Stomach (tissue), 9 donors: ENCODE results near the gene EXOSC1. TPM values are rescaled to one million over a fixed set of nuclear protein-coding genes. Genes with fewer than 3 reads are reported as not detected.
"Not testable (repeated sequence)": the region's sequence is repeated elsewhere in the genome, so short reads cannot be mapped to it uniquely, and the experiment has no call there.

Experiments used
- DNase-seq, 2 donors: peaks; one replicate each; pipeline versions ENCODE4 v3.0.0 to v3.0.0-alpha.2; 2013 to 2019
- H3K27ac ChIP-seq, 5 donors: fragments of 200-600 bp in 4 of 5; sonication (generic) in 4 of 5; one replicate each; pipeline ENCODE4 v1.5.1; 2013 to 2019; ENCODE audit warnings: mild to moderate bottlenecking in 1 of 5, moderate library complexity in 1 of 5
- H3K27me3 ChIP-seq, 3 donors: fragments of 200-600 bp; sonication (generic); one replicate each; pipeline ENCODE4 v1.5.1; 2017 to 2019; ENCODE audit warnings: mixed run types in 1 of 3
- H3K36me3 ChIP-seq, 4 donors: fragments of 200-600 bp; sonication (generic); 1 replicate in 3 of 4; 2 replicates in 1 of 4; pipeline ENCODE4 v1.5.1; 2016 to 2019
- H3K4me1 ChIP-seq, 4 donors: fragments of 200-600 bp; sonication (generic); one replicate each; pipeline ENCODE4 v1.5.1; 2016 to 2019
- H3K4me3 ChIP-seq, 4 donors: fragments of 200-600 bp; sonication (generic) in 3 of 4; one replicate each; pipeline ENCODE4 v1.5.1; 2016 to 2019; ENCODE audit warnings: mild to moderate bottlenecking in 1 of 4
- H3K9me3 ChIP-seq, 4 donors: fragments of 200-600 bp; sonication (generic); one replicate each; pipeline ENCODE4 v1.5.1; 2016 to 2019
- CTCF ChIP-seq, 7 experiments: fragments of 450-650 bp in 4 of 7; fragments of 200-600 bp in 3 of 7; sonication (generic) in 3 of 7; IDR thresholded peaks; one replicate each; pipeline ENCODE4 v1.5.1; 2016 to 2019; ENCODE audit warnings: antibody characterized with exemption in 7 of 7, control low read depth in 2 of 7, mild to moderate bottlenecking in 1 of 7
- EP300 ChIP-seq: sonication (generic); formaldehyde crosslinking; IDR thresholded peaks from one replicate; pipeline ENCODE4 v1.6.1; 2017; ENCODE audit warnings: antibody characterized with exemption
- POLR2A ChIP-seq, 4 donors: fragments of 450-650 bp; IDR thresholded peaks; one replicate each; pipeline ENCODE4 v1.6.1; 2016; ENCODE audit warnings: antibody characterized with exemption in 4 of 4, control low read depth in 2 of 4, mild to moderate bottlenecking in 1 of 4, moderate library complexity in 1 of 4
- POLR2AphosphoS5 ChIP-seq, 3 donors: sonication (generic); formaldehyde crosslinking; IDR thresholded peaks; one replicate each; pipeline ENCODE4 v1.6.1; 2016; ENCODE audit warnings: antibody characterized with exemption in 3 of 3
- WGBS, 5 donors: extraction: QIAGEN DNeasy Blood & Tissue Kit in 3 of 5; methylation state at CpG; one replicate each; pipeline versions ENCODE4 v1.1.5 to v1.1.7; 2013 to 2018; 5-methylcytosine and 5-hydroxymethylcytosine counted together
- intact Hi-C: fragments of 100-400 bp; cut with DNase I; formaldehyde crosslinking; loops from one replicate; pipeline ENCODE4 v1.15.1; 2023; ENCODE audit warnings: low total_unique reads
- polyA plus RNA-seq, 3 donors: library from polyadenylated mRNA; stranded (reverse); fragments of 200-250 nt; gene quantifications; one replicate each; pipeline ENCODE4 v1.2.3, GENCODE V29; 2013
- total RNA-seq, 5 donors: library from RNA; depleted of rRNA; stranded (reverse); fragments of >200 nt; gene quantifications; one replicate each; pipeline versions ENCODE4 v1.1.0 to v1.2.3, GENCODE V29; 2014 to 2016
- donor health status: healthy with polysubstance abuse.
- donor health status: Bipolar disorder and iron deficiency.
- donor health status: healthy.

Gene EXOSC1
- total and polyA plus RNA-seq, 8 donors = 11.6 to 71.0 (median 28.8) TPM

GRCh38 chr10:97408496-97408992 is 37.3 kb downstream of the EXOSC1 start:
- no peaks in the 10 kb centered on the region for H3K27me3 ChIP-seq
- 40 to 76% (median 46%) methylated on average over 10 of the region's 10 CpGs for WGBS, 5 donors
- H3K4me1 ChIP-seq = peaks cover 10 to 36% (median 16%) of the 10 kb centered on the region in 4 donors
- peak; percentile 40 to 77 for DNase-seq
- H3K9me3 ChIP-seq = no peaks in the 10 kb centered on the region
- no peaks in the 10 kb centered on the region for H3K36me3 ChIP-seq
- no peak overlapping the region for H3K4me3 ChIP-seq
- TF ChIP-seq POLR2AphosphoS5 (IDR thresholded peaks at IDR 0.05) (peak in 1 of 3 donors; percentile 17), POLR2A (IDR thresholded peaks at IDR 0.05) (no peak)
- H3K27ac ChIP-seq = peak overlapping the region in 3 of 5 donors; percentile 1 to 67 (median 52)
- intact Hi-C loops = no loop called here

- no peak for DNase-seq
- TF ChIP-seq POLR2AphosphoS5 (IDR thresholded peaks at IDR 0.05) (no peak), POLR2A (IDR thresholded peaks at IDR 0.05) (no peak), CTCF (IDR thresholded peaks at IDR 0.05) (no peak), EP300 (no peak)
These were observed 37.9 kb downstream of the EXOSC1 start for GRCh38 chr10:97407952-97408248.

GRCh38 chr10:97407211-97407951 is 38.4 kb downstream of the EXOSC1 start:
- TF ChIP-seq POLR2A (IDR thresholded peaks at IDR 0.05) (no peak), POLR2AphosphoS5 (IDR thresholded peaks at IDR 0.05) (peak in 1 of 3 donors; percentile 29), CTCF (IDR thresholded peaks at IDR 0.05) (peak in 5 of 7 experiments; percentile 64 to 88 (median 76))
- Histone ChIP-seq H3K4me1 (peaks cover 10 to 26% (median 16%) of the 10 kb centered on the region in 4 donors), H3K27ac (peak overlapping the region in 3 of 5 donors; percentile 43 to 67 (median 52)), H3K4me3 (peak overlapping the region in 1 of 4 donors; percentile 5), H3K27me3 (no peaks in the 10 kb centered on the region), H3K9me3 (no peaks in the 10 kb centered on the region), H3K36me3 (no peaks in the 10 kb centered on the region)
- 0 to 7% (median 3%) methylated on average over 4 to 10 of the region's 10 CpGs for WGBS, 5 donors
- DNase-seq = peak; percentile 60 to 88
- intact Hi-C loops = no loop called here

More at GRCh38 chr10:97407952-97408248, 37.9 kb downstream of the EXOSC1 start:
- intact Hi-C loops = no loop called here
- H3K27ac ChIP-seq = peak overlapping the region in 2 of 5 donors; percentile 52 to 67
- H3K36me3 ChIP-seq = no peaks in the 10 kb centered on the region
- H3K9me3 ChIP-seq = no peaks in the 10 kb centered on the region
- no peaks in the 10 kb centered on the region for H3K27me3 ChIP-seq
- peaks cover 10 to 29% (median 16%) of the 10 kb centered on the region in 4 donors for H3K4me1 ChIP-seq
- WGBS, 5 donors = 81 to 97% (median 88%) methylated on average over 2 of the region's 2 CpGs
- no peak overlapping the region for H3K4me3 ChIP-seq

- Histone ChIP-seq H3K27ac (peak overlapping the region in 2 of 5 donors; percentile 52 to 67), H3K4me1 (peaks cover 10 to 28% (median 17%) of the 10 kb centered on the region in 4 donors)
- DNase-seq, H3K4me3 ChIP-seq, H3K27me3 ChIP-seq, intact Hi-C loops, H3K36me3 ChIP-seq, H3K9me3 ChIP-seq: not testable (repeated sequence)
- 80 to 96% (median 87%) methylated on average over 7 of the region's 7 CpGs for WGBS, 5 donors
These were observed 39.3 kb downstream of the EXOSC1 start for GRCh38 chr10:97406483-97406882.

GRCh38 chr10:97406064-97406463 is 39.7 kb downstream of the EXOSC1 start:
- H3K27ac ChIP-seq = peak overlapping the region in 2 of 5 donors; percentile 52 to 67
- no peaks in the 10 kb centered on the region for H3K36me3 ChIP-seq
- 67 to 76% (median 74%) methylated on average over 3 of the region's 3 CpGs for WGBS, 5 donors
- peaks cover 10 to 30% (median 18%) of the 10 kb centered on the region in 4 donors for H3K4me1 ChIP-seq
- H3K27me3 ChIP-seq = no peaks in the 10 kb centered on the region
- H3K9me3 ChIP-seq = no peaks in the 10 kb centered on the region
- no peak for DNase-seq
- intact Hi-C loops = no loop called here
- H3K4me3 ChIP-seq = no peak overlapping the region
- no peak for TF ChIP-seq POLR2AphosphoS5 (IDR thresholded peaks at IDR 0.05)
- no peak for TF ChIP-seq EP300
- TF ChIP-seq CTCF (IDR thresholded peaks at IDR 0.05) = no peak
- no peak for TF ChIP-seq POLR2A (IDR thresholded peaks at IDR 0.05)
